ENCODE measurements around the gene DSC3.
A peak's percentile ranks its signal among the peaks of the same experiment; 100 is the strongest.

DSC3 gene

GRCh38 chr18:30997223-30997622 lies 45.3 kb downstream of the DSC3 start:
- Histone ChIP-seq H3F3A (ENCODE audit: insufficient read depth, low read length) (no peaks in the 10 kb centered on the region), H3K27ac (ENCODE audit: low read length) (no peak overlapping the region)
- TF ChIP-seq EZH2phosphoT487 (IDR thresholded peaks at IDR 0.05; ENCODE audit: low read length) (no peak), CTCF (IDR thresholded peaks at IDR 0.05; ENCODE audit: low read length) (no peak), EZH2 (optimal IDR thresholded peaks at IDR 0.05; ENCODE audit: low read depth, low read length) (no peak)

GRCh38 chr18:30992231-30992630 lies 50.3 kb downstream of the DSC3 start:
- Histone ChIP-seq H3K27me3 (replicated peaks; ENCODE audit: insufficient read depth, low read length) (no peaks in the 10 kb centered on the region), H3F3A (ENCODE audit: insufficient read depth, low read length) (no peaks in the 10 kb centered on the region), H3K79me2 (ENCODE audit: low read length) (no peaks in the 10 kb centered on the region), H3K36me3 (replicated peaks; ENCODE audit: insufficient read depth, low read length) (no peaks in the 10 kb centered on the region), H4K20me1 (ENCODE audit: insufficient read depth, low read length) (no peaks in the 10 kb centered on the region), H3K9me3 (replicated peaks; ENCODE audit: insufficient read depth, low read length) (no peaks in the 10 kb centered on the region), H3K4me1 (ENCODE audit: low read length) (peaks cover 7% of the 10 kb centered on the region; the same call in 1 of the 2 replicates), H3K27ac (ENCODE audit: low read length) (no peak overlapping the region), H3K9ac (ENCODE audit: low read length) (no peak overlapping the region), H2AFZ (ENCODE audit: low read length) (no peak overlapping the region), H3K4me3 (ENCODE audit: low read length) (no peak overlapping the region), H3K4me2 (ENCODE audit: low read depth, low read length) (no peak overlapping the region), H3K9me2 (replicated peaks; ENCODE audit: insufficient read depth, low read length) (no peaks in the 10 kb centered on the region)
- no peak for DNase-seq
- TF ChIP-seq EZH2phosphoT487 (IDR thresholded peaks at IDR 0.05; ENCODE audit: low read length) (no peak), EZH2 (optimal IDR thresholded peaks at IDR 0.05; ENCODE audit: low read depth, low read length) (no peak), CTCF (IDR thresholded peaks at IDR 0.05; ENCODE audit: low read length) (no peak)

More at GRCh38 chr18:30997223-30997622, 45.3 kb downstream of the DSC3 start:
- Histone ChIP-seq H3K4me1 (ENCODE audit: low read length) (no peaks in the 10 kb centered on the region), H3K9me2 (replicated peaks; ENCODE audit: insufficient read depth, low read length) (no peaks in the 10 kb centered on the region), H4K20me1 (ENCODE audit: insufficient read depth, low read length) (no peaks in the 10 kb centered on the region), H3K4me3 (ENCODE audit: low read length) (no peak overlapping the region), H3K9me3 (replicated peaks; ENCODE audit: insufficient read depth, low read length) (no peaks in the 10 kb centered on the region), H3K27me3 (replicated peaks; ENCODE audit: insufficient read depth, low read length) (no peaks in the 10 kb centered on the region), H3K9ac (ENCODE audit: low read length) (no peak overlapping the region), H2AFZ (ENCODE audit: low read length) (no peak overlapping the region), H3K79me2 (ENCODE audit: low read length) (no peaks in the 10 kb centered on the region), H3K36me3 (replicated peaks; ENCODE audit: insufficient read depth, low read length) (no peaks in the 10 kb centered on the region), H3K4me2 (ENCODE audit: low read depth, low read length) (no peak overlapping the region)
- no peak for DNase-seq

GRCh38 chr18:30991397-30991796 lies 51.1 kb downstream of the DSC3 start:
- Histone ChIP-seq H4K20me1 (ENCODE audit: insufficient read depth, low read length) (no peaks in the 10 kb centered on the region), H3F3A (ENCODE audit: insufficient read depth, low read length) (no peaks in the 10 kb centered on the region), H3K9me2 (replicated peaks; ENCODE audit: insufficient read depth, low read length) (no peaks in the 10 kb centered on the region), H3K27me3 (replicated peaks; ENCODE audit: insufficient read depth, low read length) (no peaks in the 10 kb centered on the region), H3K4me3 (ENCODE audit: low read length) (no peak overlapping the region), H3K36me3 (replicated peaks; ENCODE audit: insufficient read depth, low read length) (no peaks in the 10 kb centered on the region), H2AFZ (ENCODE audit: low read length) (no peak overlapping the region), H3K27ac (ENCODE audit: low read length) (no peak overlapping the region), H3K79me2 (ENCODE audit: low read length) (no peaks in the 10 kb centered on the region), H3K9me3 (replicated peaks; ENCODE audit: insufficient read depth, low read length) (no peaks in the 10 kb centered on the region), H3K9ac (ENCODE audit: low read length) (no peak overlapping the region), H3K4me2 (ENCODE audit: low read depth, low read length) (no peak overlapping the region), H3K4me1 (ENCODE audit: low read length) (peaks cover 7% of the 10 kb centered on the region; the same call in 1 of the 2 replicates)
- TF ChIP-seq EZH2phosphoT487 (IDR thresholded peaks at IDR 0.05; ENCODE audit: low read length), result no peak
- TF ChIP-seq EZH2 (optimal IDR thresholded peaks at IDR 0.05; ENCODE audit: low read depth, low read length), result no peak
- TF ChIP-seq CTCF (IDR thresholded peaks at IDR 0.05; ENCODE audit: low read length), result no peak
- peak; percentile 25 for DNase-seq
